ENCODE measurements around the gene LSAMP. TPM values are rescaled to one million over a fixed set of nuclear protein-coding genes. Genes with fewer than 3 reads are reported as not detected.

The LSAMP gene
- total and polyA plus RNA-seq, 2 of the 8 experiments (the other 6 are each of a cell fraction or from before 2014, with no cell fraction given) = 1.8 to 5.7 TPM

DNA sequence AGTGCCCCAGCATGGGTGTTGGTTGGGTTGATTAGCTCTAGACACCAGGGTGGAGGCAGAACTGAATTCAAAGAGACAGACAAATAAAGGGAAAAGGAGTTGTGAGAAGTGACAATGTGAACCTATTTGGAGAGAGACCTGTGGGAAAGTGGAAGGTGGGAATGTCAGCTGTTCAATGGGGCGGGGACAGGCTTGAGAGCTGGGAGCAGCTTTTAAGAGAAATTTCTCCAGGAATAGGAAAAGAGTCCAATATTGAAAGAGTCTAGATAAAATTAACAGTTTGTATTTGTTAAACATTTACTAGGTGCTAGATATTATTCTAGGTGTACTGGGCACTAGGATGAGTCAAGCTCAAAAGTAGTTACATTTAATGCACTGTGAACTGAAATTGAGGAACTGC is 596.6 kb downstream of the LSAMP start:
- no peak overlapping the region for H2BK120ac ChIP-seq (replicated peaks; ENCODE audit: low read depth, low read length)
- no peak overlapping the region for H3K56ac ChIP-seq (replicated peaks; ENCODE audit: insufficient read length, low read depth, low read length)
- no peak overlapping the region for H2BK15ac ChIP-seq (ENCODE audit: low read length)
- 85% methylated on average over 1 of the region's 1 CpG; no CpG with 5 or more reads in 1 of the 2 experiments for WGBS, 2 experiments (ENCODE audit: extremely low coverage in 1 of 2, insufficient coverage in 1 of 2, insufficient read length in 1 of 2, insufficient replicate concordance in 2 of 2, low coverage in 1 of 2, low lambda C conversion rate in 2 of 2, missing lambda C conversion rate in 1 of 2)
- peaks cover 0 to 6% (median 0%) of the 10 kb centered on the region in 4 experiments; a peak in 1 of 7 replicates for H3K4me1 ChIP-seq (replicated peaks in 1 of 4; ENCODE audit: control insufficient read depth in 3 of 4, insufficient read depth in 4 of 4, low read length in 3 of 4)
- H2BK12ac ChIP-seq (ENCODE audit: low read depth, low read length) = no peak overlapping the region
- no peak overlapping the region for H3K23ac ChIP-seq (ENCODE audit: insufficient read length)
- no peak overlapping the region for H3K4me2 ChIP-seq (ENCODE audit: insufficient read depth in 1 of 2, low read depth in 2 of 2, low read length in 2 of 2)
- FAIRE-seq (no peak), DNase-seq (ENCODE audit: low read depth in 1 of 2, low spot score in 2 of 2) (no peak)
- no peak overlapping the region for H2BK20ac ChIP-seq (ENCODE audit: low read length)
- H3K36me3 ChIP-seq (ENCODE audit: control insufficient read depth in 2 of 4, insufficient read depth in 4 of 4, low read length in 3 of 4) = no peaks in the 10 kb centered on the region
- no peak overlapping the region for H2AFZ ChIP-seq (ENCODE audit: low read length)
- H3K27me3 ChIP-seq (replicated peaks in 1 of 4; ENCODE audit: control insufficient read depth in 3 of 4, extremely low read depth in 1 of 4, insufficient read depth in 3 of 4, low read length in 3 of 4) = no peaks in the 10 kb centered on the region
- no peak overlapping the region for H2BK5ac ChIP-seq (ENCODE audit: low read depth, low read length)
- ChIA-PET CTCF (ENCODE audit: partially characterized antibody) (interaction anchor here (0.9 to 1.6 kb wide), 8 partner anchors 10 to 89 kb away, joined by 3 to 15 read pairs (median 4); no protein-coding TSS in a partner anchor), POLR2A (ENCODE audit: partially characterized antibody) (no interaction called here)
- H4K5ac ChIP-seq (ENCODE audit: insufficient read length, low read depth, low read length) = no peak overlapping the region
- no peak overlapping the region for H3K14ac ChIP-seq (ENCODE audit: insufficient read length)
- H3K79me1 ChIP-seq (ENCODE audit: low read depth, low read length) = no peaks in the 10 kb centered on the region
- no peak overlapping the region for H3K4ac ChIP-seq (replicated peaks; ENCODE audit: insufficient read length, low read depth, low read length)
- no peak overlapping the region for H3K27ac ChIP-seq (ENCODE audit: low read depth, low read length)
- no peaks in the 10 kb centered on the region for H3K9me3 ChIP-seq (ENCODE audit: insufficient read depth in 2 of 2, low read depth in 1 of 2, low read length in 1 of 2)
- no peak overlapping the region for H3K18ac ChIP-seq (ENCODE audit: extremely low read depth, low read length)
- H3K9ac ChIP-seq (replicated peaks in 1 of 4; ENCODE audit: extremely low read depth in 1 of 4, low read depth in 3 of 4, low read length in 3 of 4) = no peak overlapping the region
- H4K8ac ChIP-seq (ENCODE audit: extremely low read depth, insufficient read depth, low read length) = no peak overlapping the region
- TF ChIP-seq POLR2A (IDR thresholded peaks at IDR 0.05; ENCODE audit: control extremely low read depth in 1 of 2, low read depth in 2 of 2, low read length in 2 of 2) = no peak
- TF ChIP-seq KDM5A (IDR thresholded peaks at IDR 0.05; ENCODE audit: low read length) = no peak
- TF ChIP-seq, protein P1, sequence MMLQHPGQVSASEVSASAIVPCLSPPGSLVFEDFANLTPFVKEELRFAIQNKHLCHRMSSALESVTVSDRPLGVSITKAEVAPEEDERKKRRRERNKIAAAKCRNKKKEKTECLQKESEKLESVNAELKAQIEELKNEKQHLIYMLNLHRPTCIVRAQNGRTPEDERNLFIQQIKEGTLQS (IDR thresholded peaks at IDR 0.05; ENCODE audit: insufficient read depth, low read depth, low read length) = no peak
- no peak for TF ChIP-seq SP4 (IDR thresholded peaks at IDR 0.05; ENCODE audit: low read length)
- no peak for TF ChIP-seq TBP (IDR thresholded peaks at IDR 0.05; ENCODE audit: low read depth, low read length)
- no peak for TF ChIP-seq HDAC6 (IDR thresholded peaks at IDR 0.05; ENCODE audit: low read depth, low read length)
- TF ChIP-seq PHF8 (conservative IDR thresholded peaks at IDR 0.05; ENCODE audit: low read depth, low read length) = no peak
- H4K91ac ChIP-seq (replicated peaks; ENCODE audit: insufficient read length, low read length) = no peak overlapping the region
- no peaks in the 10 kb centered on the region for H3K23me2 ChIP-seq (ENCODE audit: low read depth, low read length)
- no peaks in the 10 kb centered on the region for H4K20me1 ChIP-seq (replicated peaks in 1 of 2; ENCODE audit: control insufficient read depth in 1 of 2, insufficient read depth in 2 of 2, low read length in 2 of 2)
- no peak overlapping the region for H2AK5ac ChIP-seq (ENCODE audit: low read depth, low read length)
- H3K79me2 ChIP-seq (ENCODE audit: control insufficient read depth in 1 of 2, insufficient read depth in 2 of 2, low read length in 2 of 2) = no peaks in the 10 kb centered on the region
- H3K4me3 ChIP-seq (ENCODE audit: extremely low read depth in 1 of 4, insufficient read depth in 2 of 4, low read depth in 3 of 4, low read length in 4 of 4) = no peak overlapping the region

Data from H1 (cell line).